ENCODE measurements around the gene ARFGAP2.

Gene ARFGAP2

GRCh38 chr11:47130543-47130942, 46.1 kb downstream of the ARFGAP2 start:
- TF ChIP-seq GATA2 (IDR thresholded peaks at IDR 0.05; ENCODE audit: low read depth, low read length): no peak
- TF ChIP-seq GATA3 (IDR thresholded peaks at IDR 0.05; ENCODE audit: low read depth, low read length): no peak

- TF ChIP-seq GATA2 (IDR thresholded peaks at IDR 0.05; ENCODE audit: low read depth, low read length): no peak
- no peak for TF ChIP-seq GATA3 (IDR thresholded peaks at IDR 0.05; ENCODE audit: low read depth, low read length)
Observed at GRCh38 chr11:47127213-47127612, 49.5 kb downstream of the ARFGAP2 start.

GRCh38 chr11:47125083-47125482, 51.6 kb downstream of the ARFGAP2 start:
- TF ChIP-seq GATA3 (IDR thresholded peaks at IDR 0.05; ENCODE audit: low read depth, low read length) (no peak), GATA2 (IDR thresholded peaks at IDR 0.05; ENCODE audit: low read depth, low read length) (no peak)

- 0 out of 2 replicates have a peak, but pooled peaks have one; percentile 23 for TF ChIP-seq GATA3 (IDR thresholded peaks at IDR 0.05; ENCODE audit: low read depth, low read length)
- peak; percentile 58; the same call in 1 of the 2 replicates for TF ChIP-seq GATA2 (IDR thresholded peaks at IDR 0.05; ENCODE audit: low read depth, low read length)
Observed at GRCh38 chr11:47124675-47125074, 52.0 kb downstream of the ARFGAP2 start.

DNA sequence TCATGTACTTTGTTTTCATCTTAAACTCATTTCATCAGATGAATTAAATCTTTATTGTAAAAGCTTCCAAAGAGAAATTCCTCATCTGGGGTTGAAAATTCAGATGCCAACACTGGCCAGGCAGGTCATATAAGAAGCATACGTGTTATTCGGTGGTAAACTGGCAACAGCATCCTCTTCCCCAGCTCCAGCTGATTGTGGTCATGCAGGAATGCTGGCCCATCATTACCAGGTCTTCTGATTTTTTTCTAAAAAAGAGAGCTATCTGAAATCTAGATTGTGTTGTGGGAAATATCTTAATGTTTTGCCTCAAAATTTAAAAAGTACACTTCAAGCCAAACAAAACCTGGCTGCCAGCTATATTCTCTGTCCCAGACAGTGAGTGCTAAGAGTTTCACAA, 53.6 kb downstream of the ARFGAP2 start:
- TF ChIP-seq GATA3 (IDR thresholded peaks at IDR 0.05; ENCODE audit: low read depth, low read length): no peak
- TF ChIP-seq GATA2 (IDR thresholded peaks at IDR 0.05; ENCODE audit: low read depth, low read length): no peak

- TF ChIP-seq GATA2 (IDR thresholded peaks at IDR 0.05; ENCODE audit: low read depth, low read length) (no peak), GATA3 (IDR thresholded peaks at IDR 0.05; ENCODE audit: low read depth, low read length) (no peak)
Observed at GRCh38 chr11:47121731-47122130, 54.9 kb downstream of the ARFGAP2 start.

GRCh38 chr11:47121056-47121455, 55.6 kb downstream of the ARFGAP2 start:
- no peak for TF ChIP-seq GATA2 (IDR thresholded peaks at IDR 0.05; ENCODE audit: low read depth, low read length)
- TF ChIP-seq GATA3 (IDR thresholded peaks at IDR 0.05; ENCODE audit: low read depth, low read length): no peak

Measured in SH-SY5Y (cell line).